Measurements from ENCODE around the gene ARHGAP26.

- TF ChIP-seq CTCF (IDR thresholded peaks at IDR 0.05) (no peak), REST (IDR thresholded peaks at IDR 0.05; ENCODE audit: insufficient read depth in 1 of 2, low read depth in 2 of 2, low read length in 1 of 2) (no peak), TCF7L2 (IDR thresholded peaks at IDR 0.05; ENCODE audit: low read depth, low read length) (no peak), POLR2AphosphoS5 (IDR thresholded peaks at IDR 0.05; ENCODE audit: low read depth, low read length) (no peak), SIN3A (IDR thresholded peaks at IDR 0.05; ENCODE audit: borderline replicate concordance, insufficient read depth, low read depth, low read length) (no peak)
Measured at GRCh38 chr5:143131972-143132371, 361.8 kb downstream of the ARHGAP26 start.
